Jurkat, Clone E6-1 (cell line): ENCODE measurements around the gene SESTD1.
"Not testable (repeated sequence)": the region's sequence is repeated elsewhere in the genome, so short reads cannot be mapped to it uniquely, and the experiment has no call there.

Experiments used
- DNase-seq: peaks from one replicate; pipeline ENCODE4 v3.0.0-alpha.2; 2011; ENCODE audit warnings: low read depth, low spot score
- H3K4me3 ChIP-seq: 2 replicates; pipeline ENCODE4 v1.5.1; 2011; ENCODE audit warnings: mild to moderate bottlenecking, low read length, control low read depth, moderate library complexity

The SESTD1 gene

GRCh38 chr2:179070895-179071294, 193.7 kb downstream of the SESTD1 start:
- no peak overlapping the region for H3K4me3 ChIP-seq
- no peak for DNase-seq

- H3K4me3 ChIP-seq: no peak overlapping the region
- no peak for DNase-seq
These were observed 194.9 kb downstream of the SESTD1 start for GRCh38 chr2:179069685-179070084.

- no peak for DNase-seq
- H3K4me3 ChIP-seq: no peak overlapping the region
These were observed 195.5 kb downstream of the SESTD1 start for GRCh38 chr2:179068991-179069643.

- H3K4me3 ChIP-seq: no peak overlapping the region
- DNase-seq: no peak
These were observed 205.5 kb downstream of the SESTD1 start for GRCh38 chr2:179059026-179059700.

GRCh38 chr2:179057737-179058136, 206.9 kb downstream of the SESTD1 start:
- DNase-seq: no peak
- no peak overlapping the region for H3K4me3 ChIP-seq

GRCh38 chr2:179053568-179053967, 211.1 kb downstream of the SESTD1 start:
- H3K4me3 ChIP-seq, DNase-seq: not testable (repeated sequence)
